ENCODE results near the gene SCN5A.

DNA sequence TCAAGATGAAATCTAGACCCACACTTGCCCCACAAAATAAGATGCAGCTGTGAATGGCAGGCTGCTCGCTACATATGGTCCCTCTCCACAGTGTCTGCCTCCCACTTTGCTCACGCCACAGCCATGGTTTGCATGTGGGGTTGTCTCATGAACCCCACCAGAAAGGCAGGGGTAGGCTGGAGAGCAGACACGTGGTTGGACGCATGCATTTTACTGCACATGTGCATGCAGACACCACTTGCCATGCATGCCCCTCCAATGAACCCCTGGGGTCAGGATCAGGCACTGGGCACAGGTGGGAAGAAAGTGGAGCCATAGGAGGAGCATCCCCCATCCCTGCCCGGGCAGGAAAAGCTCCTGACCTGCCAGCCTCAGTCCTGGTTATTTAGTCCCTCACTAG lies 20.7 kb downstream of the SCN5A start:
- TF ChIP-seq, protein P1, sequence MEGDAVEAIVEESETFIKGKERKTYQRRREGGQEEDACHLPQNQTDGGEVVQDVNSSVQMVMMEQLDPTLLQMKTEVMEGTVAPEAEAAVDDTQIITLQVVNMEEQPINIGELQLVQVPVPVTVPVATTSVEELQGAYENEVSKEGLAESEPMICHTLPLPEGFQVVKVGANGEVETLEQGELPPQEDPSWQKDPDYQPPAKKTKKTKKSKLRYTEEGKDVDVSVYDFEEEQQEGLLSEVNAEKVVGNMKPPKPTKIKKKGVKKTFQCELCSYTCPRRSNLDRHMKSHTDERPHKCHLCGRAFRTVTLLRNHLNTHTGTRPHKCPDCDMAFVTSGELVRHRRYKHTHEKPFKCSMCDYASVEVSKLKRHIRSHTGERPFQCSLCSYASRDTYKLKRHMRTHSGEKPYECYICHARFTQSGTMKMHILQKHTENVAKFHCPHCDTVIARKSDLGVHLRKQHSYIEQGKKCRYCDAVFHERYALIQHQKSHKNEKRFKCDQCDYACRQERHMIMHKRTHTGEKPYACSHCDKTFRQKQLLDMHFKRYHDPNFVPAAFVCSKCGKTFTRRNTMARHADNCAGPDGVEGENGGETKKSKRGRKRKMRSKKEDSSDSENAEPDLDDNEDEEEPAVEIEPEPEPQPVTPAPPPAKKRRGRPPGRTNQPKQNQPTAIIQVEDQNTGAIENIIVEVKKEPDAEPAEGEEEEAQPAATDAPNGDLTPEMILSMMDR (conservative IDR thresholded peaks at IDR 0.05; ENCODE audit: low read depth, low read length): no peak
- TF ChIP-seq EZH2 (IDR thresholded peaks at IDR 0.05; ENCODE audit: borderline replicate concordance, low read depth, low read length, poor library complexity, severe bottlenecking): no peak

All from A673 (cell line).